IMR-90 (cell line): ENCODE results near the gene SLC30A7. TPM values are rescaled to one million over a fixed set of nuclear protein-coding genes. Genes with fewer than 3 reads are reported as not detected.

Source experiments
- ATAC-seq: fragments of 200-7000 bp; cut with Tn5 transposase; 2 replicates; pipeline ENCODE4 v1.9.1; 2020; ENCODE audit warnings: low read depth, mild to moderate bottlenecking, moderate library complexity
- BruUV-seq: library from RNA; stranded (reverse); fragments of 400-500 nt; replicated peaks from 2 replicates; lab custom pipeline; 2021; lab: Mats Ljungman, UMichigan
- CTCF ChIA-PET: fragments of 300-600 bp; formaldehyde crosslinking; extraction: SDS; loops from one replicate; lab custom pipeline; 2021; ENCODE audit warnings: antibody characterized with exemption; lab: Yijun Ruan, JAX
- POLR2A ChIA-PET: fragments of 300-600 bp; sonication (Branson Sonifier 250); formaldehyde crosslinking; loops from one replicate; lab custom pipeline; 2022; ENCODE audit warnings: antibody characterized with exemption; ENCODE audit not compliant: unreplicated experiment; lab: Charles Lee
- DNase-seq: peaks from one replicate; pipeline ENCODE4 v3.0.0; 2013
- H2AFZ ChIP-seq: replicated peaks from 2 replicates; pipeline ENCODE3; 2013; ENCODE audit warnings: low read length, mild to moderate bottlenecking; ENCODE audit not compliant: poor library complexity
- H2AK5ac ChIP-seq: 2 replicates; pipeline ENCODE4 v1.6.1; 2013; ENCODE audit warnings: low read depth, low read length, inconsistent platforms
- H2AK9ac ChIP-seq: replicated peaks from 2 replicates; pipeline ENCODE3; 2013; ENCODE audit warnings: mild to moderate bottlenecking, low read depth, low read length, moderate library complexity; ENCODE audit not compliant: poor library complexity
- H2BK120ac ChIP-seq: 2 replicates; pipeline ENCODE4 v1.6.1; 2013; ENCODE audit warnings: low read depth, low read length, inconsistent platforms
- H2BK15ac ChIP-seq: 3 replicates; pipeline ENCODE4 v1.6.1; 2013; ENCODE audit warnings: low read depth, low read length, inconsistent platforms
- H2BK20ac ChIP-seq: 2 replicates; pipeline ENCODE4 v1.6.1; 2013; ENCODE audit warnings: low read depth, mild to moderate bottlenecking, inconsistent platforms, low read length, moderate library complexity
- H2BK5ac ChIP-seq: 2 replicates; pipeline ENCODE4 v1.6.1; 2013; ENCODE audit warnings: mild to moderate bottlenecking, low read depth, low read length, inconsistent platforms; ENCODE audit not compliant: poor library complexity, severe bottlenecking
- H3K14ac ChIP-seq: replicated peaks from 2 replicates; pipeline ENCODE4 v1.6.1; 2013; ENCODE audit warnings: low read depth, low read length, inconsistent platforms
- H3K18ac ChIP-seq: 2 replicates; pipeline ENCODE4 v1.6.1; 2013; ENCODE audit warnings: low read depth, low read length, control low read depth
- H3K23ac ChIP-seq: 2 replicates; pipeline ENCODE4 v1.6.1; 2013; ENCODE audit warnings: low read depth, low read length, inconsistent platforms
- H3K27ac ChIP-seq: 2 replicates; pipeline ENCODE4 v1.5.1; 2013; ENCODE audit warnings: mild to moderate bottlenecking, control low read depth, low read length; ENCODE audit not compliant: insufficient read depth
- H3K27me3 ChIP-seq: 2 replicates; pipeline ENCODE4 v1.6.1; 2013; ENCODE audit warnings: low read length; ENCODE audit not compliant: control insufficient read depth, insufficient read depth
- H3K36me3 ChIP-seq: 2 replicates; pipeline ENCODE4 v1.6.1; 2013; ENCODE audit warnings: low read length, mixed read lengths; ENCODE audit not compliant: control insufficient read depth, insufficient read depth
- H3K4ac ChIP-seq: 2 replicates; pipeline ENCODE4 v1.6.1; 2013; ENCODE audit warnings: low read depth, low read length, inconsistent platforms
- H3K4me1 ChIP-seq: 2 replicates; pipeline ENCODE4 v1.6.1; 2013; ENCODE audit warnings: low read length, mixed read lengths; ENCODE audit not compliant: control insufficient read depth, insufficient read depth
- H3K4me2 ChIP-seq: 2 replicates; pipeline ENCODE4 v1.6.1; 2013; ENCODE audit warnings: low read depth, mild to moderate bottlenecking, control low read depth, low read length, moderate library complexity
- H3K4me3 ChIP-seq: 2 replicates; pipeline ENCODE4 v1.5.1; 2013; ENCODE audit warnings: low read depth, mild to moderate bottlenecking, control low read depth, low read length, moderate library complexity; ENCODE audit not compliant: insufficient read depth
- H3K56ac ChIP-seq: 2 replicates; pipeline ENCODE4 v1.6.1; 2013; ENCODE audit warnings: low read length, inconsistent platforms; ENCODE audit not compliant: insufficient read depth; ENCODE audit errors: extremely low read depth
- H3K79me1 ChIP-seq, 2 experiments: 2 replicates each; pipeline ENCODE4 v1.6.1; 2013; ENCODE audit warnings: low read length in 2 of 2, inconsistent platforms in 1 of 2, low read depth in 1 of 2
- H3K9ac ChIP-seq: 2 replicates; pipeline ENCODE4 v1.6.1; 2013; ENCODE audit warnings: low read depth, low read length, control low read depth
- H3K9me1 ChIP-seq: 2 replicates; pipeline ENCODE4 v1.6.1; 2013; ENCODE audit warnings: low read length, inconsistent platforms; ENCODE audit not compliant: insufficient read depth
- H3K9me3 ChIP-seq: 2 replicates; pipeline ENCODE4 v1.6.1; 2013; ENCODE audit warnings: low read length; ENCODE audit not compliant: control insufficient read depth, insufficient read depth
- H4K20me1 ChIP-seq: 2 replicates; pipeline ENCODE4 v1.6.1; 2013; ENCODE audit warnings: low read length, inconsistent platforms; ENCODE audit not compliant: insufficient read depth
- H4K5ac ChIP-seq: 2 replicates; pipeline ENCODE4 v1.6.1; 2013; ENCODE audit warnings: mild to moderate bottlenecking, low read depth, low read length, control low read depth
- H4K8ac ChIP-seq, 2 experiments: 2 replicates each; pipeline ENCODE4 v1.6.1; 2013; ENCODE audit warnings: low read depth in 2 of 2, low read length in 2 of 2, control low read depth in 1 of 2, inconsistent platforms in 1 of 2
- H4K91ac ChIP-seq: 2 replicates; pipeline ENCODE4 v1.6.1; 2013; ENCODE audit warnings: low read depth, low read length, inconsistent platforms; ENCODE audit not compliant: insufficient read depth
- RAD21 ChIP-seq: IDR thresholded peaks from 2 replicates; pipeline ENCODE4 v1.6.1; 2012; ENCODE audit warnings: low read length, improper control_type of control experiment
- WGBS, 2 experiments: methylation state at CpG; one replicate each; pipeline versions ENCODE4 v1.1.5 to v1.1.7; 2013; ENCODE audit warnings: missing lambda C conversion rate in 2 of 2; ENCODE audit not compliant: insufficient read length in 1 of 2; ENCODE audit errors: extremely low coverage in 2 of 2; 5-methylcytosine and 5-hydroxymethylcytosine counted together
- dilution Hi-C: fragments of 300-500 bp; cut with HindIII; formaldehyde crosslinking; loops from one replicate; pipeline ENCODE4 v1.14.3; 2018; ENCODE audit warnings: low sequenced_read_pairs; ENCODE audit not compliant: unreplicated experiment
- in situ Hi-C: fragments of 300-500 bp; cut with MboI; formaldehyde crosslinking; loops from 3 replicates; pipeline ENCODE4 v1.14.3; 2019; ENCODE audit warnings: low sequenced_read_pairs, inconsistent platforms, mixed read lengths
- intact Hi-C: fragments of 100-400 bp; cut with micrococcal nuclease; formaldehyde crosslinking; loops from 2 replicates; pipeline ENCODE4 v1.10.0; 2022
- polyA plus RNA-seq, 3 experiments: library from polyadenylated mRNA; depleted of rRNA; stranded (reverse); fragments of >200 nt; gene quantifications; 2 replicates each; pipeline ENCODE4 v1.2.3, GENCODE V29; 2012; ENCODE audit warnings: low replicate concordance in 1 of 3
- total RNA-seq: library from RNA; depleted of rRNA; stranded (reverse); fragments of >200 nt; gene quantifications from 2 replicates; pipeline ENCODE4 v1.2.3, GENCODE V29; 2012

Gene SLC30A7
- total and polyA plus RNA-seq, 2 of the 4 experiments (the other 2 are of a cell fraction), result 8.4 to 60.2 TPM

GRCh38 chr1:100941580-100942216 lies 45.8 kb downstream of the SLC30A7 start:
- CTCF ChIA-PET, result no interaction called here
- dilution Hi-C loops (no loop called here), in situ Hi-C loops (no loop called here)

More at GRCh38 chr1:100941580-100942216, 45.8 kb downstream of the SLC30A7 start:
- intact Hi-C loops, result no loop called here
- Histone ChIP-seq H3K27me3 (no peaks in the 10 kb centered on the region), H2AK9ac (no peak overlapping the region), H3K36me3 (peaks cover 9% of the 10 kb centered on the region), H3K18ac (no peak overlapping the region), H2BK5ac (no peak overlapping the region), H2BK120ac (no peak overlapping the region), H3K14ac (no peak overlapping the region), H3K4me2 (no peak overlapping the region), H3K4ac (no peak overlapping the region), H3K56ac (no peak overlapping the region), H4K8ac (no peak overlapping the region), H3K9me1 (no peaks in the 10 kb centered on the region), H2AK5ac (no peak overlapping the region), H3K23ac (no peak overlapping the region), H4K20me1 (no peaks in the 10 kb centered on the region), H3K79me1 (peaks cover 0 to 8% of the 10 kb centered on the region in 2 experiments; a peak in 2 of 4 replicates), H2AFZ (no peak overlapping the region), H3K4me3 (no peak overlapping the region), H3K9me3 (no peaks in the 10 kb centered on the region), H2BK20ac (no peak overlapping the region), H4K91ac (no peak overlapping the region), H3K9ac (no peak overlapping the region), H2BK15ac (no peak overlapping the region), H3K4me1 (peaks cover 1% of the 10 kb centered on the region; the same call in 1 of the 2 replicates), H4K5ac (no peak overlapping the region), H3K27ac (no peak overlapping the region)
- ATAC-seq, result no peak
- DNase-seq, result no peak
- WGBS, 2 experiments, result 100% methylated on average over 1 of the region's 9 CpGs; no CpG with 5 or more reads in 1 of the 2 experiments
- POLR2A ChIA-PET, result no interaction called here
- BruUV-seq, result no TSS peak
- no peak for TF ChIP-seq RAD21
